Memory B cell (primary cell): ENCODE data around the gene SLC22A16.

ENCODE experiments used
- ATAC-seq: fragments of 150-1000 bp; cut with Tn5 transposase; 2 replicates; pipeline ENCODE4 v1.10.0; 2021; ENCODE audit warnings: low read depth, mild to moderate bottlenecking, moderate library complexity
- DNase-seq, 2 donors: peaks; one replicate each; pipeline ENCODE4 v3.0.0; 2022; ENCODE audit warnings: low spot score in 2 of 2
- H3K27ac Mint-ChIP-seq: one replicate; pipeline ENCODE4 v1.8.0; 2022; ENCODE audit warnings: mild to moderate bottlenecking, moderate library complexity, mixed read lengths
- H3K27me3 Mint-ChIP-seq: one replicate; pipeline ENCODE4 v1.8.0; 2022; ENCODE audit warnings: mixed read lengths
- H3K36me3 Mint-ChIP-seq: one replicate; pipeline ENCODE4 v1.8.0; 2022; ENCODE audit warnings: mild to moderate bottlenecking, mixed read lengths
- H3K4me1 Mint-ChIP-seq: one replicate; pipeline ENCODE4 v1.8.0; 2022; ENCODE audit warnings: mixed read lengths
- H3K4me3 Mint-ChIP-seq: one replicate; pipeline ENCODE4 v1.8.0; 2022; ENCODE audit warnings: mild to moderate bottlenecking, moderate library complexity, mixed read lengths
- H3K9me3 Mint-ChIP-seq: one replicate; pipeline ENCODE4 v1.8.0; 2022; ENCODE audit warnings: mixed read lengths

SLC22A16 gene

GRCh38 chr6:110392727-110393126 lies 83.7 kb downstream of the SLC22A16 start:
- ATAC-seq (no peak), DNase-seq (no peak)
- no peaks in the 10 kb centered on the region for H3K9me3 Mint-ChIP-seq

GRCh38 chr6:110390404-110390803 lies 86.0 kb downstream of the SLC22A16 start:
- H3K27me3 Mint-ChIP-seq = peaks cover 2% of the 10 kb centered on the region
- no peaks in the 10 kb centered on the region for H3K9me3 Mint-ChIP-seq
- no peaks in the 10 kb centered on the region for H3K36me3 Mint-ChIP-seq
- no peak overlapping the region for H3K27ac Mint-ChIP-seq
- no peaks in the 10 kb centered on the region for H3K4me1 Mint-ChIP-seq
- ATAC-seq = no peak
- H3K4me3 Mint-ChIP-seq = no peak overlapping the region
- DNase-seq = no peak

More at GRCh38 chr6:110392727-110393126, 83.7 kb downstream of the SLC22A16 start:
- Mint-ChIP-seq H3K4me1 (no peaks in the 10 kb centered on the region), H3K4me3 (no peak overlapping the region), H3K27ac (no peak overlapping the region), H3K27me3 (peaks cover 2% of the 10 kb centered on the region), H3K36me3 (no peaks in the 10 kb centered on the region)

GRCh38 chr6:110389689-110390382 lies 86.6 kb downstream of the SLC22A16 start:
- Mint-ChIP-seq H3K36me3 (no peaks in the 10 kb centered on the region), H3K27ac (no peak overlapping the region), H3K4me1 (no peaks in the 10 kb centered on the region), H3K9me3 (no peaks in the 10 kb centered on the region), H3K4me3 (no peak overlapping the region), H3K27me3 (peaks cover 2% of the 10 kb centered on the region)
- ATAC-seq = no peak
- no peak for DNase-seq

- H3K4me1 Mint-ChIP-seq = no peaks in the 10 kb centered on the region
- peaks cover 2% of the 10 kb centered on the region for H3K27me3 Mint-ChIP-seq
- no peak overlapping the region for H3K27ac Mint-ChIP-seq
- H3K9me3 Mint-ChIP-seq = no peaks in the 10 kb centered on the region
- H3K36me3 Mint-ChIP-seq = no peaks in the 10 kb centered on the region
- no peak for DNase-seq
- no peak overlapping the region for H3K4me3 Mint-ChIP-seq
- ATAC-seq = no peak
Measured at GRCh38 chr6:110387986-110388385, 88.4 kb downstream of the SLC22A16 start.

DNA sequence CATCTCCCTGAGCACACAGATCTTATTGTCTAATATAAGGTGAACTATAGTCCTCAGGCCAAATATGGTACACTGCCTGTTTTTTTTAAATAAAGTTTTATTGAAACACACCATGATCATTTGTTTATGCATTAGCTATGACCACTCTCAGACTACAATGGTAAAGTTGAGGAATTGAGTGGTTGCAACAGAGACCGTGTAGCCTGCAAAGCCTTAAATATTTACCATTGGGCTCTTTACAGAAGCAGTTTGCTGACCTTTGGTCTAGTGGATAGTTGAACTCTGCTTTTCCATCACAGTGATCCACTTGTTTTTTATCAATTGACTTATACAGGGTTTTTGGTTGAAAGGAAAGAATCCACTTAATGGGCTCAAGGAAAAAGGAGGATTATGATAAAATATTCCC lies 91.0 kb downstream of the SLC22A16 start:
- DNase-seq (no peak), ATAC-seq (no peak)
- Mint-ChIP-seq H3K36me3 (peaks cover 2% of the 10 kb centered on the region), H3K4me1 (no peaks in the 10 kb centered on the region), H3K27me3 (peaks cover 3% of the 10 kb centered on the region), H3K9me3 (peaks cover 6% of the 10 kb centered on the region), H3K27ac (no peak overlapping the region), H3K4me3 (no peak overlapping the region)

GRCh38 chr6:110378552-110378951 lies 97.9 kb downstream of the SLC22A16 start:
- H3K27me3 Mint-ChIP-seq = peaks cover 6% of the 10 kb centered on the region
- H3K4me1 Mint-ChIP-seq = no peaks in the 10 kb centered on the region
- H3K36me3 Mint-ChIP-seq = peaks cover 2% of the 10 kb centered on the region
- H3K4me3 Mint-ChIP-seq = no peak overlapping the region
- peaks cover 6% of the 10 kb centered on the region for H3K9me3 Mint-ChIP-seq
- DNase-seq = no peak
- no peak overlapping the region for H3K27ac Mint-ChIP-seq
- no peak for ATAC-seq
